ENCODE data around the gene INPP5A.

The INPP5A gene

DNA sequence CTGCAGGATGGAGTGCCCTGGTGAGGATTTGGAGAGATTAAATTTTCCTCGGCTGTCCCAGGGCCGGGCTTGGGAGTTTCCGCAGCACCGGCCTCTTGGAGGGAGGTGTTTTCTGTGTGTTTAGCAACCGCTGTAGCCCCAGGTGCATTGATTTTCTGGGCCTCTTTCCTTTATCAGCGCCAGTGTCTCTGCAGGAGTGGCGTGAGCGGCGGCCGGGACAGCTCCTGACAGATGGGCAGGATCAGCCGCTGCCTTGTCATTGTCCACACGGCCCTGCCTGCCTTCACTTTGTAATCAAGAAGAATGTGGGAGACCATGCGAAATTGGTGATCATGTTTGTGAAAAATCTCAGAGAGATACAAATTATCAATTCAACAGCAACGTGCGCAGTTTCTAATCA lies 216.0 kb downstream of the INPP5A start:
- TF ChIP-seq, protein P1, sequence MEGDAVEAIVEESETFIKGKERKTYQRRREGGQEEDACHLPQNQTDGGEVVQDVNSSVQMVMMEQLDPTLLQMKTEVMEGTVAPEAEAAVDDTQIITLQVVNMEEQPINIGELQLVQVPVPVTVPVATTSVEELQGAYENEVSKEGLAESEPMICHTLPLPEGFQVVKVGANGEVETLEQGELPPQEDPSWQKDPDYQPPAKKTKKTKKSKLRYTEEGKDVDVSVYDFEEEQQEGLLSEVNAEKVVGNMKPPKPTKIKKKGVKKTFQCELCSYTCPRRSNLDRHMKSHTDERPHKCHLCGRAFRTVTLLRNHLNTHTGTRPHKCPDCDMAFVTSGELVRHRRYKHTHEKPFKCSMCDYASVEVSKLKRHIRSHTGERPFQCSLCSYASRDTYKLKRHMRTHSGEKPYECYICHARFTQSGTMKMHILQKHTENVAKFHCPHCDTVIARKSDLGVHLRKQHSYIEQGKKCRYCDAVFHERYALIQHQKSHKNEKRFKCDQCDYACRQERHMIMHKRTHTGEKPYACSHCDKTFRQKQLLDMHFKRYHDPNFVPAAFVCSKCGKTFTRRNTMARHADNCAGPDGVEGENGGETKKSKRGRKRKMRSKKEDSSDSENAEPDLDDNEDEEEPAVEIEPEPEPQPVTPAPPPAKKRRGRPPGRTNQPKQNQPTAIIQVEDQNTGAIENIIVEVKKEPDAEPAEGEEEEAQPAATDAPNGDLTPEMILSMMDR (IDR thresholded peaks at IDR 0.05; ENCODE audit: extremely low read depth, insufficient read depth, missing control alignments) = no peak
- DNase-seq (ENCODE audit: low spot score) = no peak
- in situ Hi-C loops (cut with MboI; ENCODE audit: low pct_unique_long_range_greater_than_20kb, low sequenced_read_pairs, unreplicated experiment) = no loop called here

DNA sequence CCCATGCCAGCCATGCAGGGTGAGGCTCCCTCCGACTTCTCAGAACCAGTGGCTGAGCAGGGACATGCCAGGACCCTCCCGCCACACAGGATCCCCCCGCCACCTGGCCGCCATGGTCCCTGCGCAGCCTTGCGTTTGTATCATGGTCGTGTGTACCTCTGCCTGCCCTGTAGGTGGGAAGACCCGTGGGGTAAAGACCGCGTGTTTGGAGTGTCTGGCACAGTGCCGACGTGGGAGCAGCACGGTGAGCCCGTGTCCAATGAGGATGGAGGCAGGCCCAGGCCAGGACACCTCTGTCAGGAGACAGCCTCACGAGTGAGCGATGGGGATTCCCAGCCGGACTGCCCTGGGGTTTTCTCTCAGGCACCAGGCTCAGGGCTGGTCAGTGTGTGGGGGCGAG lies 216.5 kb downstream of the INPP5A start:
- in situ Hi-C loops (cut with MboI; ENCODE audit: low pct_unique_long_range_greater_than_20kb, low sequenced_read_pairs, unreplicated experiment) = no loop called here
- TF ChIP-seq, protein P1 (IDR thresholded peaks at IDR 0.05; ENCODE audit: extremely low read depth, insufficient read depth, missing control alignments) = no peak
- no peak for DNase-seq (ENCODE audit: low spot score)

DNA sequence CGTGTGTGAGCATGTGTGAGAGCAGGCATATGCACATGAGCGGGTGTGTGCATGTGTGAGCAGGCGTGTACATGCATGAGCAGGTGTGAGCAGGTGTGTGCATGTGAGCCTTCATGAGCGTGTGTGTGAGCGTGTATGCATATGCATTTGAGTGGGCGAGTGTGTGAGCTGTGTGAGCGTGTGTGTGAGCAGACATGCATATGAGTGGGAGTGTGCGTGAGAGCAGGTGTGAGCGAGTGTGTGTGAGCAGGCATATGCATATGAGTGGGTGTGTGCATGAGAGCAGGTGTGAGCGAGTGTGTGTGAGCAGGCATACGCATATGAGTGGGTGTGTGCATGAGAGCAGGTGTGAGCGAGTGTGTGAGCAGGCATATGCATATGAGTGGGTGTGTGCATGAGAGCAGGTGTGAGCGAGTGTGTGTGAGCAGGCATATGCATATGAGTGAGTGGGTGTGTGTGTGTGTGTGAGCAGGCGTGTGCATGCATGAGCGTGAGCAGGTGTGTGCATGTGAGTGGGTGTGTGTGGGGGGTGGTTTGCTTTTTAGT lies 217.7 kb downstream of the INPP5A start:
- TF ChIP-seq, protein P1 (IDR thresholded peaks at IDR 0.05; ENCODE audit: extremely low read depth, insufficient read depth, missing control alignments) = no peak
- in situ Hi-C loops (cut with MboI; ENCODE audit: low pct_unique_long_range_greater_than_20kb, low sequenced_read_pairs, unreplicated experiment) = no loop called here
- no peak for DNase-seq (ENCODE audit: low spot score)

DNA sequence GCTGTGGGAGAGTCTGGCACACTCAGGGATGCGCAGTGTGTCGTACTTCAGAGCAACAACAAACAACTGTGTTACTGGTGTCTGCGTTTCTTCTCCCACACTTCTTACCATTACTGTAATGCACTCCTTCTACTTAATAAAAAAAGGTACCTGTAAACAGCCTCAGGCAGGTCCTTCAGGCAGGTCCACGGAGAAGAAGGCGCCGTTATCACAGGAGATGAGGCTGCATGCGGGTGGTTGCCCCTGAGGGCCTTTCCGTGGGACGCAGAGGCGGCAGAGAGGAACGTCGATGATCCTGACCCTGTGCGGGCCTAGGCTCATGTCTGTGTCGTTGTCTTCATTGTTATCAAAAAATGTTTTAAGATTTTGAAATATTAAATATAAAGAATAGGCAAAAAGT lies 219.0 kb downstream of the INPP5A start:
- in situ Hi-C loops (cut with MboI; ENCODE audit: low pct_unique_long_range_greater_than_20kb, low sequenced_read_pairs, unreplicated experiment) = no loop called here
- TF ChIP-seq, protein P1 (IDR thresholded peaks at IDR 0.05; ENCODE audit: extremely low read depth, insufficient read depth, missing control alignments) = no peak
- DNase-seq (ENCODE audit: low spot score) = no peak

DNA sequence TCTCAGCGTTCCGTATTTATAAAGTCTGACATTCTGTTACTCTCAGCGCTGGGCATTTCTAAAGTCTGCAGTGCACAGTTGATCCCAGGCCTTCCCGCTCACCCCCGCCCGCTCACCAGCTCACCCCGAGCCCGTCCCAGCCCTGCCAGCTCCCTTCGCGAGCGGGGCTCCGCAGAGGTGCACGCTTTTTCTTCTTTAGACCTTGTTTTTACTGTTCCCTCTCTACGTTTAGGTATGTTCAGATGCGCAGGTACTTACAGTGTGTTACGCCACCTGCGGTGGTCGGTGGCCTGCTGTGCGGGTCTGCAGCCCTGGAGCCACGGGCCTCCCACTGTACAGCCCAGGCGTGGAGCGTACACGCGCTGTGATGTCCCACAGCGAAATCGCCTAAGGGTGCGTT lies 219.6 kb downstream of the INPP5A start:
- TF ChIP-seq, protein P1 (IDR thresholded peaks at IDR 0.05; ENCODE audit: extremely low read depth, insufficient read depth, missing control alignments) = no peak
- no peak for DNase-seq (ENCODE audit: low spot score)
- in situ Hi-C loops (cut with MboI; ENCODE audit: low pct_unique_long_range_greater_than_20kb, low sequenced_read_pairs, unreplicated experiment) = no loop called here

DNA sequence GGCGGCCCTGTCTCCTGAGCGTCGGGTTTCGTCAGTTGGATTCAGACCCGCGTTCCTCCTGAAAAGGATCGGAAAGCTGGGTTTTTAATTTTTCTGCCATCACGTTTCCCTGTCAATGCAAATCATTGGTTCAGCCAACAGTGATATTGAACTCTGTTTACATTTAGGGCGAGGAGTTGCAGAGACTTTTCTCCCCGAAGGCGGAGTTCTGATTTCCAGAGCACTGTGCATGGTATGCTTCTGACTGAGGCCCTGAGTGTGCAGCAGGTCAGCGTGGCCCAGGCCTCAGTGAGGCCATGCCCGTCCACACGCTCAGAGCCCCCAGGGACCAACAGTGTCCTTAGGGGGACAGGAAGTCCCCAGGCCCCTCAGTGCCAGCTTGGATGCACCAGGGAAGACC lies 221.3 kb downstream of the INPP5A start:
- in situ Hi-C loops (cut with MboI; ENCODE audit: low pct_unique_long_range_greater_than_20kb, low sequenced_read_pairs, unreplicated experiment) = no loop called here
- TF ChIP-seq, protein P1 (IDR thresholded peaks at IDR 0.05; ENCODE audit: extremely low read depth, insufficient read depth, missing control alignments) = no peak
- DNase-seq (ENCODE audit: low spot score) = no peak

Measured in GM13977 (cell line).